Lung (tissue), 12 donors: ENCODE measurements around the gene PRR5L. TPM values are rescaled to one million over a fixed set of nuclear protein-coding genes. Genes with fewer than 3 reads are reported as not detected.

ENCODE experiments used
- ATAC-seq: fragments of 200-7000 bp; cut with Tn5 transposase; one replicate; pipeline ENCODE4 v1.9.1; 2020; ENCODE audit warnings: moderate number of reproducible peaks; ENCODE audit not compliant: insufficient read depth, low FRiP score
- DNase-seq, 3 donors: peaks; one replicate each; pipeline ENCODE4 v3.0.0-alpha.2; 2013 to 2017
- H3K27ac ChIP-seq, 2 donors: one replicate each; pipeline ENCODE4 v1.5.1; 2013; ENCODE audit warnings: mild to moderate bottlenecking in 2 of 2, moderate library complexity in 2 of 2, control low read depth in 1 of 2, inconsistent platforms in 1 of 2, low read depth in 1 of 2, low read length in 1 of 2
- H3K27me3 ChIP-seq, 3 donors: one replicate each; pipeline ENCODE4 v1.5.1; 2013; ENCODE audit warnings: low read length in 2 of 3; ENCODE audit not compliant: control insufficient read depth in 3 of 3, insufficient read depth in 3 of 3
- H3K36me3 ChIP-seq, 4 donors: one replicate each; pipeline ENCODE4 v1.5.1; 2013; ENCODE audit warnings: low read length in 4 of 4, mild to moderate bottlenecking in 1 of 4, moderate library complexity in 1 of 4; ENCODE audit not compliant: control insufficient read depth in 4 of 4, insufficient read depth in 4 of 4
- H3K4me1 ChIP-seq, 5 donors: one replicate each; pipeline ENCODE4 v1.5.1; 2013; ENCODE audit warnings: low read length in 5 of 5, mild to moderate bottlenecking in 2 of 5, moderate library complexity in 1 of 5; ENCODE audit not compliant: control insufficient read depth in 5 of 5, insufficient read depth in 5 of 5
- H3K4me3 ChIP-seq: one replicate; pipeline ENCODE4 v1.5.1; 2013; ENCODE audit warnings: mild to moderate bottlenecking, control low read depth, moderate library complexity
- H3K9ac ChIP-seq, 2 donors: one replicate each; pipeline ENCODE4 v1.5.1; 2013; ENCODE audit warnings: low read length in 2 of 2, control low read depth in 1 of 2; ENCODE audit not compliant: insufficient read depth in 1 of 2
- H3K9me3 ChIP-seq, 4 donors: one replicate each; pipeline ENCODE4 v1.5.1; 2013; ENCODE audit warnings: low read length in 3 of 4, mild to moderate bottlenecking in 1 of 4, moderate library complexity in 1 of 4; ENCODE audit not compliant: control insufficient read depth in 4 of 4, insufficient read depth in 3 of 4
- CTCF ChIP-seq: IDR thresholded peaks from 2 replicates; pipeline ENCODE4 v1.5.1; 2012; ENCODE audit warnings: mild to moderate bottlenecking; ENCODE audit errors: control extremely low read depth, extremely low read depth
- WGBS, 2 donors: extraction: QIAGEN DNeasy Blood & Tissue Kit; methylation state at CpG; one replicate each; pipeline ENCODE4 v1.1.7; 2013; 5-methylcytosine and 5-hydroxymethylcytosine counted together
- polyA plus RNA-seq, 2 donors: library from polyadenylated mRNA; stranded (reverse); fragments of 200-250 nt; gene quantifications; one replicate each; pipeline ENCODE4 v1.2.1, GENCODE V29; 2013
- total RNA-seq, 2 donors: library from RNA; depleted of rRNA in 1 of 2; stranded (reverse); fragments of >200 nt in 1 of 2; gene quantifications; one replicate each; pipeline ENCODE4 v1.2.1, GENCODE V29; 2014 to 2021
- donor health status: control.
- donor health status: control.
- donor health status: Bipolar disorder and iron deficiency.
- donor health status: healthy.
- donor health status: DM: yes; HTN: yes; CAD: no.

PRR5L gene
- total and polyA plus RNA-seq, 4 donors = 6.3 to 27.5 (median 9.0) TPM

GRCh38 chr11:36465449-36466163 is 169.5 kb downstream of the PRR5L start:
- peak in 1 of 3 donors; percentile 51 for DNase-seq
- H3K4me1 ChIP-seq = peaks cover 0 to 11% (median 0%) of the 10 kb centered on the region in 5 donors
- TF ChIP-seq CTCF = no peak
- H3K9me3 ChIP-seq = no peaks in the 10 kb centered on the region
- no peak for ATAC-seq
- H3K9ac ChIP-seq = no peak overlapping the region
- no peak overlapping the region for H3K27ac ChIP-seq
- 92 to 95% methylated on average over 4 of the region's 4 CpGs for WGBS, 2 donors
- peaks cover 0 to under 1% (median 0%) of the 10 kb centered on the region in 3 donors for H3K27me3 ChIP-seq
- H3K4me3 ChIP-seq = no peak overlapping the region
- peaks cover 0 to 4% (median 2%) of the 10 kb centered on the region in 4 donors for H3K36me3 ChIP-seq

- Histone ChIP-seq H3K36me3 (peaks cover 0 to 4% (median 2%) of the 10 kb centered on the region in 4 donors), H3K27ac (no peak overlapping the region), H3K4me3 (no peak overlapping the region), H3K9me3 (no peaks in the 10 kb centered on the region), H3K4me1 (peaks cover 0 to 11% (median 0%) of the 10 kb centered on the region in 5 donors), H3K27me3 (no peaks in the 10 kb centered on the region), H3K9ac (no peak overlapping the region)
- no peak for TF ChIP-seq CTCF
- WGBS, 2 donors = 94 to 100% methylated on average over 3 of the region's 3 CpGs
- no peak for ATAC-seq
- DNase-seq = no peak
These were observed 170.9 kb downstream of the PRR5L start for GRCh38 chr11:36467012-36467411.

GRCh38 chr11:36467916-36468315 is 171.8 kb downstream of the PRR5L start:
- Histone ChIP-seq H3K27me3 (no peaks in the 10 kb centered on the region), H3K36me3 (peaks cover 0 to 3% (median under 1%) of the 10 kb centered on the region in 4 donors), H3K9ac (no peak overlapping the region), H3K27ac (no peak overlapping the region), H3K9me3 (no peaks in the 10 kb centered on the region), H3K4me3 (no peak overlapping the region), H3K4me1 (peaks cover 0 to 11% (median 0%) of the 10 kb centered on the region in 5 donors)
- no peak for DNase-seq
- ATAC-seq = no peak
- no peak for TF ChIP-seq CTCF
- 81 to 86% methylated on average over 1 of the region's 1 CpG for WGBS, 2 donors

- H3K4me3 ChIP-seq = no peak overlapping the region
- 62 to 67% methylated on average over 2 of the region's 2 CpGs for WGBS, 2 donors
- no peak for TF ChIP-seq CTCF
- H3K4me1 ChIP-seq = peaks cover 0 to 11% (median 0%) of the 10 kb centered on the region in 5 donors
- no peak overlapping the region for H3K27ac ChIP-seq
- DNase-seq (no peak), ATAC-seq (no peak)
- no peaks in the 10 kb centered on the region for H3K27me3 ChIP-seq
- no peaks in the 10 kb centered on the region for H3K9me3 ChIP-seq
- H3K36me3 ChIP-seq = peaks cover 0 to 3% (median 0%) of the 10 kb centered on the region in 4 donors
- no peak overlapping the region for H3K9ac ChIP-seq
These were observed 173.0 kb downstream of the PRR5L start for GRCh38 chr11:36469063-36469462.
